Measurements from ENCODE around the gene NOP14. TPM values are rescaled to one million over a fixed set of nuclear protein-coding genes. Genes with fewer than 3 reads are reported as not detected.

Gene NOP14
- total RNA-seq, 2 experiments from 2014 or later: 31.7 to 66.2 TPM

- ChIA-PET CTCF (ENCODE audit: unreplicated experiment) (interaction anchor here (0.6 kb wide), 1 partner anchor 34 kb away, joined by 3 read pairs; no protein-coding TSS in a partner anchor), POLR2A (interaction anchor here (0.5 kb wide), 1 partner anchor 148 kb away, joined by 6 read pairs; no protein-coding TSS in a partner anchor)
- no peaks in the 10 kb centered on the region for H3K79me2 ChIP-seq (ENCODE audit: insufficient read depth, low read depth, low read length)
- BruUV-seq (replicated peaks): no TSS peak
- peak overlapping the region; percentile 74 for H3K4me2 ChIP-seq (ENCODE audit: low read length)
- peak overlapping the region; percentile 76 for H3K4me3 ChIP-seq (ENCODE audit: low read depth, low read length, poor library complexity, severe bottlenecking)
- H2AFZ ChIP-seq (ENCODE audit: low read length): no peak overlapping the region
- H3K9me3 ChIP-seq (ENCODE audit: low read length): no peaks in the 10 kb centered on the region
- H4K20me1 ChIP-seq (ENCODE audit: insufficient read depth, low read length): no peaks in the 10 kb centered on the region
- H3K36me3 ChIP-seq (ENCODE audit: insufficient read depth, low read length): peaks cover 50% of the 10 kb centered on the region
- no peak for DNase-seq (ENCODE audit: low spot score)
- no peaks in the 10 kb centered on the region for H3K9me2 ChIP-seq (ENCODE audit: insufficient read depth, low read length)
- no peak overlapping the region for H3K27ac ChIP-seq (ENCODE audit: low read depth, low read length, poor library complexity, severe bottlenecking)
- no peak for TF ChIP-seq EZH2phosphoT487 (IDR thresholded peaks at IDR 0.05; ENCODE audit: borderline replicate concordance, low read depth, low read length)
- TF ChIP-seq, protein P1, sequence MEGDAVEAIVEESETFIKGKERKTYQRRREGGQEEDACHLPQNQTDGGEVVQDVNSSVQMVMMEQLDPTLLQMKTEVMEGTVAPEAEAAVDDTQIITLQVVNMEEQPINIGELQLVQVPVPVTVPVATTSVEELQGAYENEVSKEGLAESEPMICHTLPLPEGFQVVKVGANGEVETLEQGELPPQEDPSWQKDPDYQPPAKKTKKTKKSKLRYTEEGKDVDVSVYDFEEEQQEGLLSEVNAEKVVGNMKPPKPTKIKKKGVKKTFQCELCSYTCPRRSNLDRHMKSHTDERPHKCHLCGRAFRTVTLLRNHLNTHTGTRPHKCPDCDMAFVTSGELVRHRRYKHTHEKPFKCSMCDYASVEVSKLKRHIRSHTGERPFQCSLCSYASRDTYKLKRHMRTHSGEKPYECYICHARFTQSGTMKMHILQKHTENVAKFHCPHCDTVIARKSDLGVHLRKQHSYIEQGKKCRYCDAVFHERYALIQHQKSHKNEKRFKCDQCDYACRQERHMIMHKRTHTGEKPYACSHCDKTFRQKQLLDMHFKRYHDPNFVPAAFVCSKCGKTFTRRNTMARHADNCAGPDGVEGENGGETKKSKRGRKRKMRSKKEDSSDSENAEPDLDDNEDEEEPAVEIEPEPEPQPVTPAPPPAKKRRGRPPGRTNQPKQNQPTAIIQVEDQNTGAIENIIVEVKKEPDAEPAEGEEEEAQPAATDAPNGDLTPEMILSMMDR (conservative IDR thresholded peaks at IDR 0.05; ENCODE audit: low read length): no peak
- intact Hi-C loops (cut with micrococcal nuclease; ENCODE audit: unreplicated experiment): loop anchor here (5.0 to 10.0 kb wide), 4 partner anchors 81 to 468 kb away; partner anchors contain the start of gene RNF4
- peaks cover 56% of the 10 kb centered on the region for H3K4me1 ChIP-seq (ENCODE audit: insufficient read depth, low read length, poor library complexity, severe bottlenecking)
Observed at GRCh38 chr4:2932951-2933565, 30.1 kb downstream of the NOP14 start.

- H3K36me3 ChIP-seq (ENCODE audit: insufficient read depth, low read length): peaks cover 44% of the 10 kb centered on the region
- TF ChIP-seq, protein P1 (conservative IDR thresholded peaks at IDR 0.05; ENCODE audit: low read length): 0 out of 2 replicates have a peak, but pooled peaks have one; percentile 27
- no peak for TF ChIP-seq EZH2phosphoT487 (IDR thresholded peaks at IDR 0.05; ENCODE audit: borderline replicate concordance, low read depth, low read length)
- intact Hi-C loops (cut with micrococcal nuclease; ENCODE audit: unreplicated experiment): loop anchor here (5.0 to 10.0 kb wide), 4 partner anchors 80 to 468 kb away; partner anchors contain the start of gene RNF4
- no peaks in the 10 kb centered on the region for H3K79me2 ChIP-seq (ENCODE audit: insufficient read depth, low read depth, low read length)
- ChIA-PET CTCF (ENCODE audit: unreplicated experiment) (interaction anchor here (0.6 kb wide), 1 partner anchor 35 kb away, joined by 3 read pairs; no protein-coding TSS in a partner anchor), POLR2A (interaction anchor here (0.8 kb wide), 1 partner anchor 146 kb away, joined by 3 read pairs; no protein-coding TSS in a partner anchor)
- no peak for DNase-seq (ENCODE audit: low spot score)
- H3K9me3 ChIP-seq (ENCODE audit: low read length): no peaks in the 10 kb centered on the region
- H3K4me3 ChIP-seq (ENCODE audit: low read depth, low read length, poor library complexity, severe bottlenecking): peak overlapping the region; percentile 23
- H4K20me1 ChIP-seq (ENCODE audit: insufficient read depth, low read length): no peaks in the 10 kb centered on the region
- H3K9me2 ChIP-seq (ENCODE audit: insufficient read depth, low read length): no peaks in the 10 kb centered on the region
- BruUV-seq (replicated peaks): no TSS peak
- H2AFZ ChIP-seq (ENCODE audit: low read length): no peak overlapping the region
- peaks cover 51% of the 10 kb centered on the region for H3K4me1 ChIP-seq (ENCODE audit: insufficient read depth, low read length, poor library complexity, severe bottlenecking)
- H3K27ac ChIP-seq (ENCODE audit: low read depth, low read length, poor library complexity, severe bottlenecking): peak overlapping the region; percentile 61
- H3K4me2 ChIP-seq (ENCODE audit: low read length): peak overlapping the region; percentile 74
Observed at GRCh38 chr4:2932321-2932950, 30.8 kb downstream of the NOP14 start.

Data from OCI-LY7 (cell line).